HCT116 (cell line): ENCODE data around the gene SLC25A21. TPM values are rescaled to one million over a fixed set of nuclear protein-coding genes. Genes with fewer than 3 reads are reported as not detected.

Experiments
- ATAC-seq: fragments of 200-7000 bp; cut with Tn5 transposase; 2 replicates; pipeline ENCODE4 v1.9.1; 2020; ENCODE audit warnings: mild to moderate bottlenecking, moderate library complexity
- BruUV-seq: library from RNA; stranded (reverse); fragments of 400-500 nt; replicated peaks from 2 replicates; lab custom pipeline; 2021; lab: Mats Ljungman, UMichigan
- CTCF ChIA-PET: fragments of 300-600 bp; sonication (Branson Sonifier 250); formaldehyde crosslinking; loops from one replicate; lab custom pipeline; 2021; ENCODE audit warnings: antibody characterized with exemption; lab: Charles Lee
- POLR2A ChIA-PET: fragments of 300-600, 350-600 bp; sonication (Branson Sonifier 250); formaldehyde crosslinking; loops from one replicate; lab custom pipeline; 2021; ENCODE audit warnings: antibody characterized with exemption; lab: Charles Lee
- RAD21 ChIA-PET, 2 experiments: fragments of 300-600 bp; sonication (Branson Sonifier 250); formaldehyde crosslinking; loops; one replicate each; lab custom pipeline; 2023; ENCODE audit warnings: low total read pairs in 2 of 2; ENCODE audit not compliant: uncharacterized antibody in 2 of 2, unreplicated experiment in 2 of 2, low non-redundant PET in 1 of 2; lab: Charles Lee
- DNase-seq: peaks from one replicate; pipeline ENCODE4 v3.0.0-alpha.2; 2010; ENCODE audit warnings: low read depth, low spot score
- H2AFZ ChIP-seq: fragments of 200-600 bp; shearing (Covaris generic), sonication (generic); 2 replicates; pipeline ENCODE4 v1.6.1; 2017; ENCODE audit warnings: low read depth, mixed run types, mixed read lengths, antibody characterized with exemption, low read length; ENCODE audit not compliant: poor library complexity, severe bottlenecking
- H3K27ac ChIP-seq: 2 replicates; pipeline ENCODE4 v1.5.1; 2012; ENCODE audit warnings: low read depth, low read length
- H3K27me3 ChIP-seq: fragments of 200-600 bp; sonication (generic); 2 replicates; pipeline ENCODE4 v1.6.1; 2016; ENCODE audit warnings: mixed run types, low read length, mixed read lengths; ENCODE audit not compliant: insufficient read depth
- H3K36me3 ChIP-seq, 2 experiments: fragments of 200-500 bp in 1 of 2; fragments of 200-600 bp in 1 of 2; sonication (Bioruptor generic) in 1 of 2; sonication (generic) in 1 of 2; 2 replicates each; pipeline versions ENCODE4 v1.5.1 to v1.6.1; 2014 to 2016; ENCODE audit warnings: low read length in 2 of 2, inconsistent platforms in 1 of 2, mixed read lengths in 1 of 2, mixed run types in 1 of 2; ENCODE audit not compliant: insufficient read depth in 2 of 2, control insufficient read depth in 1 of 2
- H3K4me1 ChIP-seq, 2 experiments: fragments of 200-600 bp in 1 of 2; sonication (generic) in 1 of 2; 2 replicates each; pipeline versions ENCODE4 v1.5.1 to v1.6.1; 2012 to 2017; ENCODE audit warnings: low read length in 2 of 2, inconsistent platforms in 1 of 2, mild to moderate bottlenecking in 1 of 2, mixed read lengths in 1 of 2, mixed run types in 1 of 2, moderate library complexity in 1 of 2; ENCODE audit not compliant: insufficient read depth in 2 of 2, control insufficient read depth in 1 of 2
- H3K4me2 ChIP-seq: fragments of 200-600 bp; sonication (generic); 2 replicates; pipeline ENCODE4 v1.6.1; 2017; ENCODE audit warnings: mixed run types, low read length, mixed read lengths
- H3K4me3 ChIP-seq, 2 experiments: fragments of 200-600 bp in 1 of 2; sonication (generic) in 1 of 2; replicated peaks in 1 of 2; 2 replicates each; pipeline ENCODE4 v1.5.1; 2011 to 2016; ENCODE audit warnings: low read length in 2 of 2, control low read depth in 1 of 2, low read depth in 1 of 2, mild to moderate bottlenecking in 1 of 2, mixed read lengths in 1 of 2, mixed run types in 1 of 2
- H3K79me2 ChIP-seq: fragments of 200-600 bp; sonication (generic); 2 replicates; pipeline ENCODE4 v1.6.1; 2017; ENCODE audit warnings: mild to moderate bottlenecking, mixed run types, low read length, moderate library complexity, mixed read lengths; ENCODE audit not compliant: insufficient read depth
- H3K9ac ChIP-seq: fragments of 200-600 bp; sonication (generic); 2 replicates; pipeline ENCODE4 v1.6.1; 2016; ENCODE audit warnings: low read length, mixed read lengths
- H3K9me2 ChIP-seq: fragments of 200-600 bp; sonication (generic), shearing (Covaris generic); 2 replicates; pipeline ENCODE4 v1.6.1; 2017; ENCODE audit warnings: mixed run types, mild to moderate bottlenecking, moderate library complexity; ENCODE audit not compliant: insufficient read depth
- H3K9me3 ChIP-seq, 2 experiments: fragments of 200-500 bp in 1 of 2; fragments of 200-600 bp in 1 of 2; sonication (Bioruptor generic) in 1 of 2; sonication (generic) in 1 of 2; 2 replicates each; pipeline ENCODE4 v1.6.1; 2014 to 2017; ENCODE audit warnings: low read length in 2 of 2, mixed read lengths in 2 of 2, inconsistent platforms in 1 of 2, low read depth in 1 of 2, mild to moderate bottlenecking in 1 of 2, mixed run types in 1 of 2, moderate library complexity in 1 of 2; ENCODE audit not compliant: control insufficient read depth in 1 of 2, insufficient read depth in 1 of 2
- H4K20me1 ChIP-seq: fragments of 200-600 bp; sonication (generic), shearing (Covaris generic); 2 replicates; pipeline ENCODE4 v1.6.1; 2017; ENCODE audit warnings: mixed run types, mild to moderate bottlenecking, moderate library complexity; ENCODE audit not compliant: insufficient read depth
- CTCF ChIP-seq, 3 experiments: fragments of 200-600 bp in 1 of 3; sonication (generic) in 1 of 3; IDR thresholded peaks in 2 of 3; conservative IDR thresholded peaks in 1 of 3; 2 replicates each; pipeline ENCODE4 v1.5.1; 2012 to 2017; ENCODE audit warnings: low read depth in 2 of 3, low read length in 2 of 3, antibody characterized with exemption in 1 of 3, borderline replicate concordance in 1 of 3, control low read depth in 1 of 3, mild to moderate bottlenecking in 1 of 3, mixed read lengths in 1 of 3, mixed run types in 1 of 3, moderate library complexity in 1 of 3; ENCODE audit not compliant: insufficient read depth in 1 of 3
- EGR1 ChIP-seq: IDR thresholded peaks from 2 replicates; pipeline ENCODE4 v1.6.1; 2012; ENCODE audit warnings: low read depth
- EZH2phosphoT487 ChIP-seq: fragments of 200-600 bp; IDR thresholded peaks from 2 replicates; pipeline ENCODE4 v1.6.1; 2018; ENCODE audit warnings: antibody characterized with exemption, borderline replicate concordance
- JUND ChIP-seq: IDR thresholded peaks from 2 replicates; pipeline ENCODE4 v1.6.1; 2012
- MAX ChIP-seq: IDR thresholded peaks from 2 replicates; pipeline ENCODE4 v1.6.1; 2012
- POLR2A ChIP-seq: IDR thresholded peaks from 2 replicates; pipeline ENCODE4 v1.7.0; 2011; ENCODE audit warnings: borderline replicate concordance; ENCODE audit not compliant: insufficient read depth, insufficient read length; ENCODE audit errors: extremely low read depth
- SRF ChIP-seq: IDR thresholded peaks from 2 replicates; pipeline ENCODE4 v1.6.1; 2012; ENCODE audit warnings: low read depth
- YY1 ChIP-seq: IDR thresholded peaks from 2 replicates; pipeline ENCODE4 v1.6.1; 2011; ENCODE audit warnings: low read length, low read depth, moderate library complexity, mild to moderate bottlenecking; ENCODE audit not compliant: insufficient replicate concordance; ENCODE audit errors: extremely low read depth
- ZBTB33 ChIP-seq: IDR thresholded peaks from 2 replicates; pipeline ENCODE4 v1.6.1; 2011; ENCODE audit warnings: mild to moderate bottlenecking, low read length, moderate library complexity; ENCODE audit not compliant: insufficient replicate concordance; ENCODE audit errors: extremely low read depth
- intact Hi-C: fragments of 100-400 bp; cut with micrococcal nuclease; formaldehyde crosslinking; loops from 2 replicates; pipeline ENCODE4 v1.10.0; 2022
- total RNA-seq: library from RNA; stranded (reverse); gene quantifications from one replicate; pipeline ENCODE4 v1.2.1, GENCODE V29; 2021; ENCODE audit not compliant: unreplicated experiment

The SLC25A21 gene
- total RNA-seq, 1 experiment from 2014 or later: 3.5 TPM

GRCh38 chr14:37087520-37087919, 84.9 kb downstream of the SLC25A21 start:
- intact Hi-C loops: no loop called here
- POLR2A ChIA-PET: no interaction called here
- Histone ChIP-seq H3K9me2 (no peaks in the 10 kb centered on the region), H3K9me3 (no peaks in the 10 kb centered on the region), H3K9ac (no peak overlapping the region), H3K36me3 (no peaks in the 10 kb centered on the region), H3K27me3 (no peaks in the 10 kb centered on the region), H3K4me1 (peaks cover 0 to 5% of the 10 kb centered on the region in 2 experiments; a peak in 1 of 4 replicates), H3K4me3 (no peak overlapping the region), H3K79me2 (no peaks in the 10 kb centered on the region), H4K20me1 (no peaks in the 10 kb centered on the region), H2AFZ (no peak overlapping the region), H3K4me2 (no peak overlapping the region), H3K27ac (no peak overlapping the region)
- no peak for DNase-seq
- no peak for ATAC-seq
- CTCF ChIA-PET: interaction anchor here (1.0 kb wide), 1 partner anchor 534 kb away, joined by 3 read pairs; no protein-coding TSS in a partner anchor
- TF ChIP-seq JUND: no peak
- BruUV-seq: no TSS peak
- RAD21 ChIA-PET: no interaction called here

- H2AFZ ChIP-seq: no peak overlapping the region
- no TSS peak for BruUV-seq
- ATAC-seq (no peak), DNase-seq (no peak)
- H3K36me3 ChIP-seq: no peaks in the 10 kb centered on the region
- no peaks in the 10 kb centered on the region for H4K20me1 ChIP-seq
- no peak overlapping the region for H3K4me2 ChIP-seq
- H3K9ac ChIP-seq: no peak overlapping the region
- no peaks in the 10 kb centered on the region for H3K9me2 ChIP-seq
- H3K9me3 ChIP-seq: no peaks in the 10 kb centered on the region
- intact Hi-C loops: no loop called here
- RAD21 ChIA-PET: no interaction called here
- no peak for TF ChIP-seq EGR1
- no peak for TF ChIP-seq CTCF (IDR thresholded peaks at IDR 0.05 in 2 of 3, conservative IDR thresholded peaks at IDR 0.05 in 1 of 3; ENCODE audit: borderline replicate concordance in 1 of 3, insufficient read depth in 1 of 3, low read depth in 2 of 3, low read length in 2 of 3)
- no peak for TF ChIP-seq SRF
- no peak for TF ChIP-seq POLR2A
- TF ChIP-seq YY1: no peak
- no peak for TF ChIP-seq ZBTB33
- TF ChIP-seq MAX: no peak
- no peak for TF ChIP-seq EZH2phosphoT487
- no peaks in the 10 kb centered on the region for H3K27me3 ChIP-seq
- H3K4me1 ChIP-seq: peaks cover 8 to 22% of the 10 kb centered on the region in 2 experiments; a peak in 3 of 4 replicates
- CTCF ChIA-PET: no interaction called here
- no peak overlapping the region for H3K4me3 ChIP-seq
- POLR2A ChIA-PET: no interaction called here
- H3K27ac ChIP-seq: no peak overlapping the region
- no peaks in the 10 kb centered on the region for H3K79me2 ChIP-seq
Observed at GRCh38 chr14:37083599-37083998, 88.8 kb downstream of the SLC25A21 start.
